Astrocyte of the cerebellum (primary cell): ENCODE measurements around the gene PLEKHO2.

ENCODE experiments used
- DNase-seq: peaks from one replicate; pipeline ENCODE4 v3.0.0-alpha.2; 2011; ENCODE audit warnings: low read depth
- H3K4me3 ChIP-seq: 2 replicates; pipeline ENCODE4 v1.5.1; 2011; ENCODE audit warnings: mild to moderate bottlenecking, low read depth, low read length, moderate library complexity
- in situ Hi-C: cut with HindIII; loops from 2 replicates; pipeline ENCODE4 v1.10.0; 2017; ENCODE audit warnings: low sequenced_read_pairs
- TF ChIP-seq, protein P1 (sequence below): IDR thresholded peaks from 2 replicates; pipeline ENCODE4 v1.5.1; 2012; ENCODE audit warnings: low read length, low read depth, moderate library complexity, mild to moderate bottlenecking; ENCODE audit errors: missing control alignments

PLEKHO2 gene

GRCh38 chr15:64888336-64888735 lies 46.6 kb downstream of the PLEKHO2 start:
- in situ Hi-C loops = no loop called here
- no peak overlapping the region for H3K4me3 ChIP-seq
- TF ChIP-seq, protein P1, sequence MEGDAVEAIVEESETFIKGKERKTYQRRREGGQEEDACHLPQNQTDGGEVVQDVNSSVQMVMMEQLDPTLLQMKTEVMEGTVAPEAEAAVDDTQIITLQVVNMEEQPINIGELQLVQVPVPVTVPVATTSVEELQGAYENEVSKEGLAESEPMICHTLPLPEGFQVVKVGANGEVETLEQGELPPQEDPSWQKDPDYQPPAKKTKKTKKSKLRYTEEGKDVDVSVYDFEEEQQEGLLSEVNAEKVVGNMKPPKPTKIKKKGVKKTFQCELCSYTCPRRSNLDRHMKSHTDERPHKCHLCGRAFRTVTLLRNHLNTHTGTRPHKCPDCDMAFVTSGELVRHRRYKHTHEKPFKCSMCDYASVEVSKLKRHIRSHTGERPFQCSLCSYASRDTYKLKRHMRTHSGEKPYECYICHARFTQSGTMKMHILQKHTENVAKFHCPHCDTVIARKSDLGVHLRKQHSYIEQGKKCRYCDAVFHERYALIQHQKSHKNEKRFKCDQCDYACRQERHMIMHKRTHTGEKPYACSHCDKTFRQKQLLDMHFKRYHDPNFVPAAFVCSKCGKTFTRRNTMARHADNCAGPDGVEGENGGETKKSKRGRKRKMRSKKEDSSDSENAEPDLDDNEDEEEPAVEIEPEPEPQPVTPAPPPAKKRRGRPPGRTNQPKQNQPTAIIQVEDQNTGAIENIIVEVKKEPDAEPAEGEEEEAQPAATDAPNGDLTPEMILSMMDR = no peak
- DNase-seq = no peak

- DNase-seq = no peak
- no peak overlapping the region for H3K4me3 ChIP-seq
- TF ChIP-seq, protein P1 = no peak
- in situ Hi-C loops = no loop called here
Observed at GRCh38 chr15:64891561-64891960, 49.8 kb downstream of the PLEKHO2 start.

GRCh38 chr15:64892847-64893403 lies 51.2 kb downstream of the PLEKHO2 start:
- TF ChIP-seq, protein P1 = no peak
- no peak overlapping the region for H3K4me3 ChIP-seq
- no peak for DNase-seq

DNA sequence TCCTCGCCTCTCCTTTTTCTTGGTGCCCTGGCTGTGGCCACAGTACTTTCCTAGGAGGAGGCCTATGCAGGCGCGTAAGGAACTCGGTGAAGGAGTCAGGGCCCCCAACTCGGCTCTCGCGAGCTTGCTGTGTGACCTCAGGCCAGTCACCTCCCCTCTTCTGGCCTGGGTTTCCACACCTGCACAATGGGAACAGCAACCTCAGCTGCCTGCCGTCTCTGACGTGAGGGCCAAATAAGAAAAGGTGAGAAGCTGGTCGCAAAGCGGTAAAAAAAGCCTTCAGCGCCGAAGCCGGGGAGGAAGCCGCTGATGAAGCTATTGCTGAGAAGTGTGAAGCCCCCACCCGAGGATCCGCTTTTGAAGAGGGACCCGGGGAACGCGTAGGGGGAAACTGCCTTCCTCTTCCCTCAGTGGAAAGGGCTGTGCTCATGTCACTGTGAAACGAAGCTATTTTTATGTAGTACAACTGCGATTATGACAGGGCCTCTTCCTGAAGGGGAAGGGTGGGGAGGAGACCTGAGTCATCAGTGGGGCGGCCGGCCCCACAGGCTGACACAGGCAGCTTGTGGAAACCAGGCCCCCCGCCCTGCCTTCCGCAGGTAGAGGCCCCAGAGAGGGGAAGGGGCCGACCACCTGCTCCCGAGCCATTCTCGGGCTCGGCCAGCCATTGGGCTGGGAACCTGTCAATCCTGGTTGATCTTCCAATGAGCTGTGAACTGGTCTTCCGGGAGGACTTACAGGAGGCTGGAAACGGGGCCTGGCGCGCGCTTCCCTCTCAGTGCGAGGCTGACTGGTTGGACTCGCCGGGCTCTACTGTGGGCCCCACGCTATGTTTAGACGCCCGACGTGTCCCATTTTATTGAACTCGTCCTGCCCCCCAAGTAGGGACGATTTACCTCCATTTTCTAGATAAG lies 52.0 kb downstream of the PLEKHO2 start:
- H3K4me3 ChIP-seq = no peak overlapping the region
- DNase-seq = peak; percentile 72
- in situ Hi-C loops = no loop called here
- TF ChIP-seq, protein P1 = no peak

More at GRCh38 chr15:64892847-64893403, 51.2 kb downstream of the PLEKHO2 start:
- in situ Hi-C loops = no loop called here

DNA sequence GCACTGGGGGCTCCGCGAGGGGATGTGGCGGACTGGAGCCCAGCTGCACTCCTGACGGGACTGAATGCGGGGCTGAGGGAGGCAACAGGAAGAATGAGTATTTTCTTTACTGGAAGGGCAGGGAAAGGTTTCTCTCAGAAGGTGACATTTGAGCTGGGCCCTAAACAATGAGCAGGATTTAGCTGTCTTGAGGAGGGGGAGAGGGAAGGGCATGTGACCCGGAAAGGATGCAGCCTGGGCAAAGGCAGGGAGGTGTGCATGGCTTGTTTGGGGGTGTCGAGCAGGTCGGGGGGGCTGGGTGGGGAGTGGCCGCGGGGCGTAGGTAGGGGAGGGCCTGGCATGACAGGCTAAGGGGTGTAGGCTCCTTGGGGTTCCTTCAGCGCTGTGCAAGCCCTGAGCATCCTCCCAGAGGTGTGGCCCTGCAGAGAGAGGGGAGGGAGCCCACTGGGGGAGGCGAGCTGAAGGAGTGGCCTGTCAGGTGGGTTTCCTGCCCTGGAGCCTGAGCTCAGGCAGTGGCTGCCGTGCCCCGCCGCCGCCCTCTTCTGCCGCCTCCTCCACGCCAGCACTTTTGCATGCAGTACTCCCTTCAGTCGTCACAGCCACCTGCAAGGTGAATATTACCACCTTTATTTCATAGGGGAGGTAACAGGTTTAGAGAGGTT lies 52.8 kb downstream of the PLEKHO2 start:
- TF ChIP-seq, protein P1 = no peak
- H3K4me3 ChIP-seq = no peak overlapping the region
- in situ Hi-C loops = no loop called here

GRCh38 chr15:64895285-64896065 lies 53.8 kb downstream of the PLEKHO2 start:
- in situ Hi-C loops = no loop called here
- H3K4me3 ChIP-seq = no peak overlapping the region
- DNase-seq = no peak
- TF ChIP-seq, protein P1 = no peak

More for the DNA sequence above, 52.8 kb downstream of the PLEKHO2 start:
- no peak for DNase-seq
